NT2/D1 (cell line): ENCODE measurements around the gene SMG6.

Source experiments
- SUZ12 ChIP-seq: IDR thresholded peaks from 2 replicates; pipeline ENCODE4 v1.6.1; 2011; ENCODE audit not compliant: insufficient read length, insufficient read depth; ENCODE audit errors: extremely low read depth
- YY1 ChIP-seq: IDR thresholded peaks from 2 replicates; pipeline ENCODE4 v1.6.1; 2011; ENCODE audit not compliant: insufficient read length, insufficient read depth
- ZNF274 ChIP-seq: IDR thresholded peaks from 2 replicates; pipeline ENCODE4 v1.6.1; 2011; ENCODE audit warnings: mild to moderate bottlenecking, low read depth, low read length

DNA sequence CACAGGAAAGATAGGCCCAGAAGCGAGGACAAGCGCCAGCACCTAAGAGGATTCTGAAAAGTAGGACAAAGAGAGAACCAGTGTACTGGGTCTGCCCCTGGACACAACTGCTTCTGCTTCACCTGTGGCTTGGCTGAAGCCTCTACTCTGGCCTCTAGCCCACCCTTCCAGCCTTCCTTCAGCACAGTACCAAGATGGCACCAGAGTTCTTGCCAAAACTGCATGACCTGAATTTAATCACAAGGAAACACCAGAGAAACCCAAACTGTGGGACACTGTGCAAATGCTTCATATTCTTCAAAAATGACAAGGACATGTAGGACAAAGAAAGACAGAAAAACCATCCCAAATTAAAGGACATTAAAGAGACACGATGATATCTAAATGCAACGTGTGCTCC, 116.6 kb downstream of the SMG6 start:
- no peak for TF ChIP-seq ZNF274
- TF ChIP-seq SUZ12, result no peak
- TF ChIP-seq YY1, result no peak
